Neural crest cell (in vitro differentiated cells): ENCODE results near the gene ALK. TPM values are rescaled to one million over a fixed set of nuclear protein-coding genes. Genes with fewer than 3 reads are reported as not detected.

Source experiments
- DNase-seq: peaks from one replicate; pipeline ENCODE4 v3.0.0; 2021; ENCODE audit warnings: low read depth, mixed read lengths, low spot score
- H3K27ac Mint-ChIP-seq: one replicate; pipeline ENCODE4 v1.8.0; 2021; ENCODE audit warnings: mild to moderate bottlenecking, mixed read lengths; ENCODE audit not compliant: unreplicated experiment
- H3K27me3 Mint-ChIP-seq: 2 replicates; pipeline ENCODE4 v1.8.0; 2021; ENCODE audit warnings: low read depth, mild to moderate bottlenecking, mixed read lengths
- H3K36me3 Mint-ChIP-seq: 2 replicates; pipeline ENCODE4 v1.8.0; 2021; ENCODE audit warnings: low read depth, mild to moderate bottlenecking, mixed read lengths
- H3K4me1 Mint-ChIP-seq: 2 replicates; pipeline ENCODE4 v1.8.0; 2021; ENCODE audit warnings: mixed read lengths
- H3K4me3 Mint-ChIP-seq: one replicate; pipeline ENCODE4 v1.8.0; 2021; ENCODE audit warnings: mild to moderate bottlenecking, mixed read lengths
- H3K9me3 Mint-ChIP-seq: 2 replicates; pipeline ENCODE4 v1.8.0; 2021; ENCODE audit warnings: mixed read lengths
- CTCF ChIP-seq: fragments of 200-600 bp; sonication (generic); conservative IDR thresholded peaks from 2 replicates; pipeline ENCODE4 v1.5.0; 2021; ENCODE audit warnings: antibody characterized with exemption, mild to moderate bottlenecking
- total RNA-seq: library from RNA; stranded (reverse); gene quantifications from 2 replicates; pipeline ENCODE4 v1.2.1, GENCODE V29; 2021

Gene ALK
- total RNA-seq, 1 donor from 2014 or later: 2.0 TPM

- no peak overlapping the region for H3K27ac Mint-ChIP-seq
Measured at GRCh38 chr2:29787473-29788465, 133.6 kb downstream of the ALK start.

GRCh38 chr2:29786361-29786760 lies 135.0 kb downstream of the ALK start:
- Mint-ChIP-seq H3K27ac (no peak overlapping the region), H3K9me3 (no peaks in the 10 kb centered on the region), H3K4me3 (no peak overlapping the region), H3K4me1 (peaks cover 16% of the 10 kb centered on the region), H3K27me3 (no peaks in the 10 kb centered on the region), H3K36me3 (no peaks in the 10 kb centered on the region)
- no peak for DNase-seq
- TF ChIP-seq CTCF: no peak

More at GRCh38 chr2:29787473-29788465, 133.6 kb downstream of the ALK start:
- Mint-ChIP-seq H3K36me3 (no peaks in the 10 kb centered on the region), H3K27me3 (no peaks in the 10 kb centered on the region), H3K9me3 (peaks cover 1% of the 10 kb centered on the region), H3K4me1 (peaks cover 14% of the 10 kb centered on the region), H3K4me3 (no peak overlapping the region)
- DNase-seq: no peak
- no peak for TF ChIP-seq CTCF

DNA sequence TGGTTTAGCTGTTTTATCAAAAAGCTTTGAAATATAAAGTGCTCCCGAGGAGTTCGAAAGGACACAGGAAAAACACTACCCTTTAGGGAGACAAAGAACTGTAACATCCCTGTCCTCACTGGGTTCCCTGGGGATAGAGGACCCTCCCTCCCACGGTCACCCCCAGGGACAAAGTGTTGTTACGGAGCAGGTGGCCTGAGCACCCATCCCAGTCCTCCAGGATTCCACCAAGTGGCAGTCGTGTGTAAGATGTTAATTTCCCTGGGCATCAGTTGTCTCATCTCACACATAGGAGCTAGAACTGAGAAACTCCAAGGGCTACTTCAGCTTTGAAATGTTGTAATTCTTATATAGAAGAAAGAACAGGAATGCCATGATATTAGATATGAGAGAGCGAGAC lies 137.7 kb downstream of the ALK start:
- Mint-ChIP-seq H3K4me1 (peaks cover 21% of the 10 kb centered on the region), H3K9me3 (no peaks in the 10 kb centered on the region), H3K27ac (peak overlapping the region; percentile 0), H3K36me3 (no peaks in the 10 kb centered on the region), H3K4me3 (no peak overlapping the region), H3K27me3 (no peaks in the 10 kb centered on the region)
- DNase-seq: no peak
- TF ChIP-seq CTCF: no peak

DNA sequence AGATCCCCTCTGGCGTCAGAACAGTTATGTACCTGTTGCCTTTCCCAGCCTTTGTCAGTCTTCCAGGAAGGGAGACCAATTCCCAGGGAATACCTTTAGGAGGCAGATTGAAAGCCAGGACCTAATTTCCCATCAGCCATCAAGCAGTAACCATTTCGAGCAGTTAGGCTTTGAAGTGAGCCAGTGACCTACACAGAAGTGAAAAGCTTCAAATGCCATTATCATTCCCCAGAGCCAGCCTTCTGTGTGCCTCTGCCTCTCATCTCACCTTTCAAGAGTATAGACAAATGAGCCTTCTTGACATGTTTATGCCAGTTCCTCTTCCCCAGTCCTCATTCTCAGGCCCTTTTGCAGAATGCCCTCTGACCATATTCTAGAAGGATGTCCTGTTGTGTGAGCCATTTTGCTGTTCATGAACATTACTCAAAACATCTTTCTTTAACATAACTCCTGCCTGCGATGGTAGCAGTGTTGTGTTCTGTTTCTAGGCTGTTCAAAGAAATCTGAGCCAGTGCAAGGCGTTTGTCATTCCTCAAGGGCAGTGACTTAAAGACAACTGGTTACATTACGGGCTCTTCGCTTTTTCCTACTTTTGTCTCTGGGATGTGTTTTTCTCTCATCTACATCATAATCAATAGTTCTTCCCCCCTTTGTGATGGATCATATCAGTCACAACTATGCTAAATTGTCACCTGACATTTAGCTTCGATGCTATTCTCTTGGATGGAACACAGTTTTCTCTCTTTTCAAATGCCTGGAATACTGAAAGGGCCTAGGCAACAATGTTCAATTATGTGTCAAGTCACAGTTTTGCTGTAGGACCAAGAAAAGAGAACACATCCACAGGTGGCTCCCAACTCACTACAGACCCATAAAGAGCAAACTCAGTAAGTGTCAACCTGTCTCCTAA lies 138.6 kb downstream of the ALK start:
- DNase-seq: no peak
- H3K9me3 Mint-ChIP-seq: no peaks in the 10 kb centered on the region
- peaks cover 21% of the 10 kb centered on the region for H3K4me1 Mint-ChIP-seq
- no peaks in the 10 kb centered on the region for H3K36me3 Mint-ChIP-seq
- no peaks in the 10 kb centered on the region for H3K27me3 Mint-ChIP-seq
- peak overlapping the region; percentile 5 for H3K27ac Mint-ChIP-seq
- H3K4me3 Mint-ChIP-seq: no peak overlapping the region
- no peak for TF ChIP-seq CTCF

GRCh38 chr2:29782087-29782486 lies 139.3 kb downstream of the ALK start:
- peaks cover 21% of the 10 kb centered on the region for H3K4me1 Mint-ChIP-seq
- no peak overlapping the region for H3K4me3 Mint-ChIP-seq
- no peak for TF ChIP-seq CTCF
- no peaks in the 10 kb centered on the region for H3K27me3 Mint-ChIP-seq
- H3K27ac Mint-ChIP-seq: no peak overlapping the region
- DNase-seq: no peak
- H3K36me3 Mint-ChIP-seq: no peaks in the 10 kb centered on the region
- H3K9me3 Mint-ChIP-seq: no peaks in the 10 kb centered on the region
